Measurements from ENCODE around the gene MBNL1.

The MBNL1 gene

DNA sequence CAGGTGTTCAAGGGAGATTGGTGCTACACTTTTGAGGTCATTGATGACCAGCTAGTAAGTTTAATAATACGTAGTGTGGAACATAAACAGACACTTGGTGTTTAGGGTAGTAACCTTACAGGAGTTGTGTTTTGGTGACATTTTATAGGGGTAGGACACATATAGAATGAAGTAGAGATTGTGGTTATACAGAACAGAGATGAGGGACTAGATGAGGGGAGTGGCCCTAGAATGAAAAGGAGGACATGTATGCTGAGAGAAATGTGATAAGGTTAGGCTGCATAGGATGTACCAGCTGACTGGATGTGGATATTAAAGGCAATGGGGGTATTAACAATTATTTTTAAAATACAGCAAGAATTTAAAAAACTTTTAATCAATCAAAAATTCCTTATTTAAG, 8.0 kb downstream of the MBNL1 start:
- DNase-seq = no peak

DNA sequence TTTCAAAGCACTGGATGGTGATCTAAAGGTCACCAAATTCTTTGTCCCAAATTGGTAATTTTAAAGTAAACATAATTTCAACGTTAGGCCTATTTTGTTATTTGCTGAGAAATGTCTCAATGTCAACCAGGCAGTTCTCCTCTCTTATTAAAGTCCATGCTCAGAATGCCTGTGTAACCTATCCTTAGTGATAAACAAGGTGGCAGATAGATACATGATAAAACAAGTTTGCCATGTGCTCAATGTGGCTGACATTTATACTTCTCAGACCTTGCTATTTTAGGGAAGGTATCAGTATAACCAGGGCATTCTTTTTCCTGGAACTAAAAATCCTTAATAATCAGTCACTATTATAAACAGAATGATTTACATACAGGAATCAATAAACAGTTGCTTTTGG, 8.5 kb downstream of the MBNL1 start:
- no peak for DNase-seq

DNA sequence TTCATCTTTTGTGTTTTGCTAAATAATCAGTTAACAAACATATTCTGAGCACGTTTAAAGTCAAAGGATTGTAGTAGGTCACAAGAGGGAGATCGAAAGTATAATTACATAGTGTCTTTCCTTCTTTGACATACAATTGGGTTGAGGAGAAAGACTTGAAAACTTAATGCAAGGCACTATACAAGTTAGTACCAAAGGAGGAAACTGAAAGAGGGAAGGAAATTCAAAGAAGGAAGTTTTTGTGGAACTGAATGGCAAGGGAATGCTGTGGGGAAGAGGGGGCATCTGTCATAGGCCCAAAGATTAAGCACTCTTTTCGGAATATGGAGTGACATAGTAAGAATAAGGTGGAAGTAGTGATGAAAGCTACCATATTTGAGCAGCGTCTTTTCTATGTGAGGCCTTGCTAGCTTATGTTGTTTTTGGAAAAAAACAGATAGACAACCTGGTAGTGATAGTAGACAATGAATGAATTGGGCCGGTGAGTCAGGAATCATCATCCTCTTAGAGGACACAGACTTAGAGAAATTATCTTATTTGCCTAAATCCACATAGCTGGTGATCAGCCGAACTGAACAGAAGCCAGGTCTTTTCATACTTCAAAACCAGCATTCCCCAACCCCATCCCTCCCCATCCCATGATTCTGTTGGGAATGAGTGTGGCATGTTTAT, 10.2 kb downstream of the MBNL1 start:
- DNase-seq = no peak

DNA sequence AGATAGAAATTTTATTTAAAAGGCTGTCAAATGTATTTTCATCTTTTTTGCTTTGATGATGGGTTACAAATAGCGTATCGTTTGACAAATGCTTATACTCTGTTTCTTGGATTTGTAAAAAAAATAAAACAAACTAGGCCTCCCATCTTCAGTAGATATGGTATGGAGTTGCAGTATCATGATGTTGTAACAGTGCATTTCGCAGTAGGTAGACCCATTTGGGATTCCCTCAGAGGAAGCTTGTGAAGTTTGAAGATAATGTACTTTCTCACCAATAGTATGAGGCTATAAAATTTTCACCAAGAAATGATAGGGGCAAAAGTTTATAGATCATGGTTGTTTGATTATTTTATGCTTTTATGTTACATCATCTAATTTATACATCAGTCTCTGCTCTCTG, 10.8 kb downstream of the MBNL1 start:
- no peak for DNase-seq

DNA sequence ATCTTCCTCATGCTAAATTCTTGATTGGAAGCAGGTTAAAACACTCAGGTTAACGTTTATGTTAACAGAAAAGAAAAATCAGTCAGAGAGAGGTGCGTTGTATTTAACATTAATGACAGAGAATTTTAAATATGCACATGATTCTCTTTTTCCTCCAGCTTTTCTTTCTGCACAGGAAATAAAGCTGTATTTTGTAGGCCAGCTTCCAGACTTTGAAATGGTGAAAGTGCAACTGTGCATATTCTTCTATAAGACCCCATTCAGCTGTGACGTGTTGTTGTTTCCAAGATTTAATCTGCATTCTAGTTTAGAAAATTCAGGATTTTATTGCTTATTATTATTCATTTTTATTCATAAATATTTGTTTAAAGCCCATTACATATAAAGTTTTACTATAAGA, 11.8 kb downstream of the MBNL1 start:
- no peak for DNase-seq

DNA sequence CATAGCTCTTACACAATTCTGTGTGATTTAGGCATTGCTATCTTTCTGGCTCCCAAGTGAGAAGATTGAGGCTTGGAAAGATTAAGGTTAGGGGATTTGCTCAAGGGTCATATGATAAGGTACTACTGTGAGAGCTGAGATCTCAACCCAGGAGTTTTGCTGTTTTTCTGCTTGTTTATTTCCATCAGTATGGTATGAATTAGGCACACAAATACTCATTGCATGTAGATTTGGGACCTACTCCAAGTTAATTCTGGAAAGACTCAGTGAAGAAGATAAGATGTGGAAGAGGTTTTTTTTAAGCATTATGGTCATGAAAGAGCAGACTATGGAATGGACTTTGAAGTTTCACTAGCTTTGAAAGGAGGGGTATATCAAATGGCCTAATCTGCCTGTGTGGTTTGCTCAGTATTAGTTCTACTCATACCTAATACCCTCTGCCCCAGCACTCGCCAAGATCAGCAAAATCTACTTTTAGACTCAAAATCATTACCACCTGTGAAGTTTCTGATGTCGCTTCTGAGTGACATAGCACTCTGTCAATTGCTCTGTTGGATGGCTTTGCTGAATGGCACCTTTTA, 12.5 kb downstream of the MBNL1 start:
- DNase-seq = peak in 1 of 5 experiments; percentile 68

DNA sequence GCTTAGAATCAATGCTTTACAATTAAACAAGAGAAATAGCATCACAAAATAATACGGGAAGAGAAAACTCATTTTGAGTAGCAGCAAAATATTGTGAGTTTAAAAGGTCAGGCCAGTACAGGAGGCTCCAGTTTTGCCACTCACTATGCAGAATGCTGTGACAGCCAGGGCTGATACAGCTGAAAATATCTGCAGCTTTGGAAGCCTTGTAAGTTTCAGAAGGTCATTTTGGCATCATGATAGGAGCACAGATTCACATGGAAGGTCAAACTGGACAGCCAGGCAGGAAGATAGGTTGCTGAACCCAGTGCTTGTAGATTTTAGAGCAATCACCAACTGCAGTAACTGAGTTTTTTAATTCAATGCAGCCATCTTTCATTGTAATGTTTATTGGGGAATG, 14.1 kb downstream of the MBNL1 start:
- no peak for DNase-seq

DNA sequence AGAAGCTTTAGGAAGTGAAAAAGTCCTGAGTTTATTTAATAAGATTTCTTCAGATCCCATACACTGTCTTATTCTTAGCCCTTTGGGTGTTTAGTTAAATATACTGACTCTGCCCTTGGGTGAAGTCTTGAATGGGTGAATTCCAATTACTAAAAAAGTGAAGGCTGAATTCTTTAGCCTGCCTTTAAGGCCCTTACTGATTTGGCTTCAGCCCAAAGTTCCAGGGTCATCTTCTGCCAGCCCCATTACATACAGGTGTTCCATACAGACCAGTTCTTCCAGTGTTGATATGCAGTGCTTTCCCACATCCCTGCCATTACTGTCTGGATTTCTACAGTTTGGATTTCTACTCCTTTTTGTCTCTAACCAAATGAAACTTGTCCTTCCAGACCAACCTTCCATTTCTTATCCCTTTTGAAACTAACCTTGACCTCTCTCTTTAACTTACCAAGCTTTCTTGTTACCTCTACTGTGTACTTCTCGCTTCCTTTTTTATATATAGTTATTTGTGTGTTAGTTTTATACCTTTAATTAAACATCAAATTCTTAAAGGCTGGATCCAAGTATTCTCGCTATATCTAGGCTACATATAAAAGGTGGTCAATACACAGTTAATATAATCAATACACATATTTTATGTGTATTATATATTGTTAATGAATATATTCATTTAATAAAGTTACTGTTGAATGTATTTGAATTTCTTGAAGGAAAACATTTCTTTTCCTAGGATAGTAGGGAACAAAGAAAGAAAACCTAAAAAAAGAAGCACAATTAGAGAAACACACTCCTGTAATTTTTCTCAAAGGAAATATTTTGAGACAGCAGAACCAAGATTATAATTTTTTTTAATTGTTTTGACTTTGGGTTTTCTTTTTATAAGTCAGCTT, 15.0 kb downstream of the MBNL1 start:
- no peak for DNase-seq

DNA sequence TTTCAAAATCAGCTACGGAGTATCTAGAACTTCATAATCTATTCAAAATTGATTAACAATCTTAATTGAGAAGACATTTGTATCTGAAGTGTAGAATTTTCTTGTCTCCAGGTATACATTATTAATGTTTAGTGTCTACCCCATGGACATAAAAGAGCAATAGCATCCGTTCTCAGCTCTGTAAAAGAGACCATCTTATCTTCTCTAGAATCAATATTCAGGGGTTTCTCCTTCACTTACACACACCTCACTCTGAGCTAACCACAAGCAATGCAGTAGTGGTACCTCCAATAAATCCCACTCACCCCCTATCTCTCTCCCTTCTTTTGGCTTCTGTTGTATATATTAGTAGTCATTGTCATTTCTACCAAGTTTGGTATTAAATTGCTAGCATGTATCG, 16.2 kb downstream of the MBNL1 start:
- peak in 2 of 5 experiments; percentile 51 to 76 for DNase-seq

DNA sequence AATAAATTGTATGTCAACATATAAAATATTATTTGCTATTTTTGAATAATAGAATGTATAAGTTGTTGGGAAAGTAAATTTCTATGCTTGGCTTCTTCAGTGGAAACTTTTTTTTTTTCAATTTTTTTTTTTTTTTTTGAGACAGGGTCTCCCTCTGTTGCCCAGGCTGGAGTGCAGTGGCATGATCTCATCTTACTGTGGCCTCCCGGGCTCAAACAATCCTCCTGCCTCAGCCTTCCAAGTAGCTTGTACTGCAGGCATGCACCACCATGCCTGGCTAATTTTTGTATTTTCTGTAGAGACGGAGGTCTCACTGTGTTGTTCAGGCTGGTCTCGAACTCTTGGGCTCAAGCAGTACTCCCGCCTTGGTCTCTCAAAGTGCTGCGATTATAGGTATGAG, 16.8 kb downstream of the MBNL1 start:
- no peak for DNase-seq

DNA sequence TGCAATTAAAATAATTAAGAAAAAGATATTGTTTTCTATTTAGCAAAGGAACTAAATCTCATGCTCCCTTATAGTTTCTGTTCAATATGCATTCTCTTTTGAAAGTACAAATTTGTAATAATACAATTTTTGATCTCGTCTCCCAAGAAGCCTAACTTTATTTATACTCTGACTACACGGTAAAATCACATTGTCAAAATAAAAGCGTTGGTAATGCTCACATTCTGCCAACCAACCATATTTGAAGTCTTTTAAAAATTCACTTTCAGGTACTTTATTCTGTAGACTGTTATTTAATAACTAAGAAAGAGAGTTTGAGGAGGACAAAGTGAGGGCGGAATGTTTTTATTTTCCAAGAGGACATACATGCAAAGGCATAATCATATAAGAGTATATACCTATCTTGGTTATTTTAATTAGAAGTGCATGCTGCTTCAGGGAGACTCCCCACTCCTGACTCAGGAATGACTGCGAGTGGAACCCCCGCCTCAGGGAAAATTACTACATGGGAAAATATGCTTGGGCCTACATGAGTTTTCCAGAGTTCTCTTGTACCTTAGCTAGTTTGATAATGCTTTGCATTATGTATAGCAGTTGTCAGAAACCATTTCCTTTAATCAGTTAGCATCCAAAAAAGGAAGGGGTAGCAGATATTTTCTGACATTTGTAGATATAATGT, 19.3 kb downstream of the MBNL1 start:
- DNase-seq = no peak

DNA sequence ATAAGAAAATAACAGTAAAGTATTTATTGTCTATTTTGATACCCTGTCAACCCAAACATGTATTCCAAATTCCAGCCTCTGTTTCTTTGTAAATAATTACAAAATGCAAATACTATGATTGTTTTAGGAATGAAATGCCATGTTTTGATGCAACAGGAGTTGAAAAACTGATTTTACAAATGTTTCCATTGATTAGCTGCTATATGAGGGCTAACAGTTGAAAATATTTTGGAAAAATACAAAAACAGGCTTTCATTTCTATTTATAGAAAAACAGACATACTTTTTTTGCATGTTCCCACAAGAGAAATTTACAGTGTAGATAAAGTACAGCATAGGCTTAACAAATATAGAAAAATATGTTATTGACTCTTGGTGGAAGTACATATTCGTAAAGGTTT, 20.0 kb downstream of the MBNL1 start:
- DNase-seq = no peak

DNA sequence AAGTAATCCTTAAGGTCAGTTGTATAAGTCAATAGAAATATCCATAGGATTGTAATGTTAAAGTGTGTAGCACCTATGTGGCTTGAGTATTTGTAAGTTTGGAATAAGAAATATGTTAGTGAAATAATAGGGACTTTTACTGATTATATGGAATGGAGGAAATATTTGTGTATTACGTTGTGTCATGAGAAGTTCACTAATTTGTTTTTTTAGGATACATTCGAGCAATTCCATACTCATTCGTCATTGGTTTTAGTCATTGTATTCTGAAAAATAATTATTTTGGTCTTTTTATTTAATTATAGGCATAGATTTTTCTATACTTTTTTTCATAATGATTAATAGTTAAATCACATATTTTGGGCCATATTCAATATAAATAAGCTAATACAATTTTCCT, 21.0 kb downstream of the MBNL1 start:
- no peak for DNase-seq

DNA sequence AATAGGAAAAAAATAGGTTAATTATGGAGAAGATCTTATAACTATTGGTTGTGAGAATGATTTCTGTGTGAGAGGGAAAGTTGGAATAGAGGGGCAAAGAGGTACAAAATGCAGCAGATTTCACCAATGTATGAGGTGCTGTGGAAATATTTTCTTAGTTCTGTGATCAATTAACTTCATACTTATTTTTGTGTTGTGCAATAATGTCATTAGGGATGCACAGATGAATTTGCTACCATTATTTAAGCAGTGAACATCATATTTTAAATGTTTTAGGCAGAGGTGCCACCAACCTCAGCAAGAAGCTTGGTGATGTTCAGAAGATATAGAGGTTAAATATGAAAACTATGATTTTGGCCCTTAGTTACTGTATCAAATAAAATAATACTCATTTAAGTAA, 21.6 kb downstream of the MBNL1 start:
- DNase-seq = no peak

DNA sequence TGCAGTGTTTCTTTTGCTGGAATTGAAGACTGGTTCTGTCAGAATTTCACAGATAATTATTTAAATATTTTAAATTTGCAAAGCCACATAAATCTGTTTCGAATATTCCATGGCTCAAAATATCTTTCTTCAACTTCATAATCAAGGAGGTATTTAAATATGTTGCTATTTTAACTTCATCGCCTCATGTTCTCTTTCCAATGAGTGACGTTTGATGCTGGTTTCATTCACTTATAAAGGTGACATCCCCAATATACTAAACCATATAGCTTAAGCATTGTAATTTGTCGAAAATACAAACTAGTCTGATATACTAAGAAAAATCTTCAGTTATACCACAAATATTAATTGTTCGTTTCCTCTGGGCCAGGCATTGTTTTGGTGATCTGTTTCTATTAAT, 22.5 kb downstream of the MBNL1 start:
- no peak for DNase-seq

DNA sequence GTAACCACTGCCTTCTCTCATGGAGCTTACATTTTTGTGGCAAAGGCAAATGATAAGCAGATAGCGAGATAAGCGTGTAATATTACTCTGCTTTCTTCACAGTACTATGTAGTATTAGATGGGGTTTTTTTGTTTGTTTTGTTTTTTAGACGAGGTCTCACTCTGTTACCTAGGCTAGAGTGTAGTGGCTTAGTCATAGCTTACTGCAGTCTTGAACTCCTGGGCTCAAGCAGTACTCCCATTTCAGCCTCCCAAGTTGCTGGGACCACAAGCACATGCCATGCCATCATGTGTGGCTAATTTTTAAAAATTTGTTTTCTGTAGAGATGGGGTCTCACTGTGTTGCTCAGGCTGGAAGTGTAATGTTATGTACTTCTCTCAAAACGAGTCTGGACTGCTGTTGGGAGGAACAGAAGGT, 22.9 kb downstream of the MBNL1 start:
- DNase-seq = peak in 1 of 5 experiments; percentile 61

DNA sequence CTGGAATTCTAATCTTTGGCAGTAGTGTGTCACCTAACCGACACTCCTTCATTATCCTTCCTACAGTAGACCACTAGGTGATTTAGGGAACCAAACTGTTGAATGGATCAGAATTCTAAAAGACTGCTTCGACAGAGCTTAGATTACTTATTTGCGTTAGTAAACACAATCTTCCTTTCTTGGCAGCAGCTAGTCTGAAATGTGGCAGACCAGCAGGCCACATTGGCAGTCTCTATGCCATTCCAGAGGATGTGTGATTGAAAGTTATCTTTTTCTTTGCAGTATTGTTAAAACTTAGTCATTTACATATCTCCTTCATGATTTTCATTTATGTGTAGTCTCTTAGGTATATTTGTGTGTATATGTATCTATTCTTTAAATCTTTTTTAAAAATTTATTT, 23.6 kb downstream of the MBNL1 start:
- DNase-seq = no peak

DNA sequence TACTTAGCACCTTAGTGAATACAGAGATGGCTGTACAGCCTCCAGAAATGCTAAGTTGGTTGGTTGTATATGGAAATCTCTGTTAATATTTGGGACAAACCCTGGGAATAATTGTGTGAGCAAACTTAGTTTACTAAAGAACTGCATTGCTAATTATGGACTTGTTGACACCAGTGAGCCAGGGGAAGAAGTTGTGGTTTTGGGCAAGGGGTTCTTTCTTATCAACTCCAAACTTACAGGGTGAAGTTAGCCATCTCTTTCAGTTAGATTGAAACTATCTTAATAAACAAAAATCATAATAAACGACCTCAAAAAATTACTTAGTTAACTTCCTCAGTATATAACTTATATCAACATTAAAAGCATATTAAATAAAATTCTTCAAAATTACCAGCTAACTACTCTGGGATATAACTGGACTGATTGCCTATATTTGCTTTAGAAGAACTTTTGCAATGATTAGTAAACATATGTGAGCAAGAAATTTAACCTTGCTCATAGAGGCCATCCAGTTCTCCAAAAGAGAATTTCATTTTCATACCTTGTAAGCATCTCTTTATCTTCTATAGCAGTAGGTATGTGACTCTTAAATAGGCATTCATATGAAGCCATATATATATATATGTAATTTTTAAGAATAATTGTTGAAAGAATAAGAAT, 24.7 kb downstream of the MBNL1 start:
- no peak for DNase-seq

DNA sequence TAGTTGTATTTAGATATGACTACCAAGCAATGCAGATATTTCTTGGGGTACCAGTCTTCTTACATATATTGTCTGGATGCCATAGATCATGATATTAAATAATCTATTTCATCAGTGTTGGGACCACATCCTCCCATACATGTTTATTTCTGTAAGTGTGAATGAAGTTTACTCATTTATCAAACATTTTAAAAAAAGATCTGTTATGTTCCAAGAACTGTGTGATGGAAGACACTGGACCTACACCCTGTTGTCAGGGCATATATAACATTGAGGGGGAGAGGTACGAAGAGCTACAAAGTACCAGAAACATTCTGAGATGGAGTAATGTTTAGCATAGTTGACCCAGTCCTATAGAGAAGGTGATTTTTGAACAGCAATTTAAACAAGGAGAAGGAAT, 26.6 kb downstream of the MBNL1 start:
- peak in 1 of 5 experiments; percentile 61 for DNase-seq

DNA sequence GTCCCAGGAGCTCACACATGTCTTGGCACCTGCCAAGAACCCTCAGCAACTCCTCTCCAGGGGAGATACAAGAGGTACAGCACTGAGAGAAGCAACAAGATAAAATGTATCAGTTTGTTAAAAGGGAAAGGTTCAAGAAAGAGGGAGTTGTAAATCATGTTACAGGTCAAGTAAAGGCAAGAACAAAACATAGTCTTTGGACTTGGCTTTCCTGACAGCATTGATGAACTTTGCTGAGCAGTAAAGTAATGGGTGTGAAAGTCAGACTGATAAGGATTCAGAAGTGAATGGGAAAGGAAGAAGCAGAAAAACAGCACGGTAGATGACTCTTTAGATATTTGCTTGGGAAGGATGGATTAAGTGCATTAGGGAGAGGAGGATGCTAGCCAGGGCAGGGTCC, 27.1 kb downstream of the MBNL1 start:
- no peak for DNase-seq

DNA sequence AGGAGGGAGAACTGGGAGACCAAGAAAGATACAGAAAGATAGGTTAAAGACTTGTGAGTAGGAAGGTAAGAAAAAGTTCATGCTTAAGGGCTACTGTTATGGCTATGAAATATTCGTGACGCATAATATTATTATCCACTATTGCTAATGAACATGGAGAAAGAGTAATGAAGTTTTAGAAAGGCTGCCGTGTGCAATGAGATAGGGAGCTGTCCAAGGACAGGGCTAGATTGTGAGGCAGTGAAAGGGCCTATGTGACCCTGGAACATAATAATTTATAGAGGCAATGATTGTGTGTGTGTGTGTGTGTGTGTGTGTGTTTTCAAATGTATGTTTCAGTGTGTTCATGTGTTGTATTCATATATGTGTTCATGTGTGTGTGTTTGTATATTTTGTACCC, 27.7 kb downstream of the MBNL1 start:
- DNase-seq = no peak

DNA sequence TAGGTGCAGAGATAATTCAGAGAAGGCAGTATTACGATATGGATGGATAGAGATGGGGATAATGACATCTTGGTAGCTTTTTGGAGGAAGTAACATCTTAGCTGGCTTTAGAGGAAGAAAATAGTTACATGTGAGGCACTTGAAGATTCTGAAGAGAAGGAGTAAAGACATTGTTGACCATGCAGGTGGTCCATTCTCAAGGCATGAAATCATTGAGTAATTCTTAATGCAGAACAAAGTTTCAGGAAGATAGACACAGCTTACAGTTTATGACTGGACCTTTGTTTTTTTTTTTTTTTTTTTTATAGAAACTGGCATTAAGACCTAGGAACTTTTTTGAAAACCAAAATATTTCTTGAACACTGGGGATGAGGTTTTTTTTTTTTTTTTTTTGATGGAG, 28.2 kb downstream of the MBNL1 start:
- no peak for DNase-seq

All from T-helper 2 cell (primary cell).